Stimulated activated CD8-positive, alpha-beta memory T cell treated with anti-CD3 and anti-CD28 coated beads, Interleukin-15, amount 100 ng/mL, for 48 hours (primary cell): ENCODE results near the gene CXCR6.

Source experiments
- DNase-seq, 2 donors: peaks; one replicate each; pipeline ENCODE4 v3.0.0-alpha.2; 2020; ENCODE audit warnings: low read depth in 2 of 2

Gene CXCR6

GRCh38 chr3:45943207-45943846, at the start of gene CXCR6:
Gene CXCR6, plus strand, starts transcription at chr3:45943464. Its CDS starts 3,018 bp downstream, at chr3:45946482.
- DNase-seq: peak in 1 of 2 donors; percentile 44

GRCh38 chr3:45894015-45894414, 49.2 kb upstream of the CXCR6 start:
- DNase-seq: no peak

GRCh38 chr3:45895686-45896468, 47.4 kb upstream of the CXCR6 start:
- DNase-seq: no peak

- no peak for DNase-seq
Measured at GRCh38 chr3:45896956-45897355, 46.3 kb upstream of the CXCR6 start.

- no peak for DNase-seq
Measured at GRCh38 chr3:45904931-45905330, 38.3 kb upstream of the CXCR6 start.

- no peak for DNase-seq
Measured at GRCh38 chr3:45905755-45906154, 37.5 kb upstream of the CXCR6 start.

- no peak for DNase-seq
Measured at GRCh38 chr3:45906681-45907407, 36.4 kb upstream of the CXCR6 start.

GRCh38 chr3:45907769-45908705, 35.2 kb upstream of the CXCR6 start:
- no peak for DNase-seq

- no peak for DNase-seq
Measured at GRCh38 chr3:45908761-45909160, 34.5 kb upstream of the CXCR6 start.

- DNase-seq: no peak
Measured at GRCh38 chr3:45909542-45909941, 33.7 kb upstream of the CXCR6 start.

GRCh38 chr3:45910892-45911291, 32.4 kb upstream of the CXCR6 start:
- DNase-seq: no peak

- no peak for DNase-seq
Measured at GRCh38 chr3:45911511-45912226, 31.6 kb upstream of the CXCR6 start.

GRCh38 chr3:45912435-45912834, 30.8 kb upstream of the CXCR6 start:
- DNase-seq: no peak

GRCh38 chr3:45914362-45915058, 28.8 kb upstream of the CXCR6 start:
- no peak for DNase-seq

GRCh38 chr3:45915059-45915439, 28.2 kb upstream of the CXCR6 start:
- no peak for DNase-seq

- DNase-seq: peak; percentile 81 to 84
Measured at GRCh38 chr3:45915518-45916231, 27.6 kb upstream of the CXCR6 start.

GRCh38 chr3:45917146-45917898, 25.9 kb upstream of the CXCR6 start:
- no peak for DNase-seq

GRCh38 chr3:45921158-45922038, 21.9 kb upstream of the CXCR6 start:
- no peak for DNase-seq
